IMR-90 (cell line): ENCODE measurements around the gene HEY2. TPM values are rescaled to one million over a fixed set of nuclear protein-coding genes. Genes with fewer than 3 reads are reported as not detected.

Experiments
- ATAC-seq: fragments of 200-7000 bp; cut with Tn5 transposase; 2 replicates; pipeline ENCODE4 v1.9.1; 2020; ENCODE audit warnings: low read depth, mild to moderate bottlenecking, moderate library complexity
- BruUV-seq: library from RNA; stranded (reverse); fragments of 400-500 nt; replicated peaks from 2 replicates; lab custom pipeline; 2021; lab: Mats Ljungman, UMichigan
- CTCF ChIA-PET: fragments of 300-600 bp; formaldehyde crosslinking; extraction: SDS; loops from one replicate; lab custom pipeline; 2021; ENCODE audit warnings: antibody characterized with exemption; lab: Yijun Ruan, JAX
- POLR2A ChIA-PET: fragments of 300-600 bp; sonication (Branson Sonifier 250); formaldehyde crosslinking; loops from one replicate; lab custom pipeline; 2022; ENCODE audit warnings: antibody characterized with exemption; ENCODE audit not compliant: unreplicated experiment; lab: Charles Lee
- DNase-seq: peaks from one replicate; pipeline ENCODE4 v3.0.0; 2013
- H2AFZ ChIP-seq: replicated peaks from 2 replicates; pipeline ENCODE3; 2013; ENCODE audit warnings: low read length, mild to moderate bottlenecking; ENCODE audit not compliant: poor library complexity
- H2AK5ac ChIP-seq: 2 replicates; pipeline ENCODE4 v1.6.1; 2013; ENCODE audit warnings: low read depth, low read length, inconsistent platforms
- H2AK9ac ChIP-seq: replicated peaks from 2 replicates; pipeline ENCODE3; 2013; ENCODE audit warnings: mild to moderate bottlenecking, low read depth, low read length, moderate library complexity; ENCODE audit not compliant: poor library complexity
- H2BK120ac ChIP-seq: 2 replicates; pipeline ENCODE4 v1.6.1; 2013; ENCODE audit warnings: low read depth, low read length, inconsistent platforms
- H2BK15ac ChIP-seq: 3 replicates; pipeline ENCODE4 v1.6.1; 2013; ENCODE audit warnings: low read depth, low read length, inconsistent platforms
- H2BK20ac ChIP-seq: 2 replicates; pipeline ENCODE4 v1.6.1; 2013; ENCODE audit warnings: low read depth, mild to moderate bottlenecking, inconsistent platforms, low read length, moderate library complexity
- H2BK5ac ChIP-seq: 2 replicates; pipeline ENCODE4 v1.6.1; 2013; ENCODE audit warnings: mild to moderate bottlenecking, low read depth, low read length, inconsistent platforms; ENCODE audit not compliant: poor library complexity, severe bottlenecking
- H3K14ac ChIP-seq: replicated peaks from 2 replicates; pipeline ENCODE4 v1.6.1; 2013; ENCODE audit warnings: low read depth, low read length, inconsistent platforms
- H3K18ac ChIP-seq: 2 replicates; pipeline ENCODE4 v1.6.1; 2013; ENCODE audit warnings: low read depth, low read length, control low read depth
- H3K23ac ChIP-seq: 2 replicates; pipeline ENCODE4 v1.6.1; 2013; ENCODE audit warnings: low read depth, low read length, inconsistent platforms
- H3K27ac ChIP-seq: 2 replicates; pipeline ENCODE4 v1.5.1; 2013; ENCODE audit warnings: mild to moderate bottlenecking, control low read depth, low read length; ENCODE audit not compliant: insufficient read depth
- H3K27me3 ChIP-seq: 2 replicates; pipeline ENCODE4 v1.6.1; 2013; ENCODE audit warnings: low read length; ENCODE audit not compliant: control insufficient read depth, insufficient read depth
- H3K36me3 ChIP-seq: 2 replicates; pipeline ENCODE4 v1.6.1; 2013; ENCODE audit warnings: low read length, mixed read lengths; ENCODE audit not compliant: control insufficient read depth, insufficient read depth
- H3K4ac ChIP-seq: 2 replicates; pipeline ENCODE4 v1.6.1; 2013; ENCODE audit warnings: low read depth, low read length, inconsistent platforms
- H3K4me1 ChIP-seq: 2 replicates; pipeline ENCODE4 v1.6.1; 2013; ENCODE audit warnings: low read length, mixed read lengths; ENCODE audit not compliant: control insufficient read depth, insufficient read depth
- H3K4me2 ChIP-seq: 2 replicates; pipeline ENCODE4 v1.6.1; 2013; ENCODE audit warnings: low read depth, mild to moderate bottlenecking, control low read depth, low read length, moderate library complexity
- H3K4me3 ChIP-seq: 2 replicates; pipeline ENCODE4 v1.5.1; 2013; ENCODE audit warnings: low read depth, mild to moderate bottlenecking, control low read depth, low read length, moderate library complexity; ENCODE audit not compliant: insufficient read depth
- H3K56ac ChIP-seq: 2 replicates; pipeline ENCODE4 v1.6.1; 2013; ENCODE audit warnings: low read length, inconsistent platforms; ENCODE audit not compliant: insufficient read depth; ENCODE audit errors: extremely low read depth
- H3K79me1 ChIP-seq, 2 experiments: 2 replicates each; pipeline ENCODE4 v1.6.1; 2013; ENCODE audit warnings: low read length in 2 of 2, inconsistent platforms in 1 of 2, low read depth in 1 of 2
- H3K9ac ChIP-seq: 2 replicates; pipeline ENCODE4 v1.6.1; 2013; ENCODE audit warnings: low read depth, low read length, control low read depth
- H3K9me1 ChIP-seq: 2 replicates; pipeline ENCODE4 v1.6.1; 2013; ENCODE audit warnings: low read length, inconsistent platforms; ENCODE audit not compliant: insufficient read depth
- H3K9me3 ChIP-seq: 2 replicates; pipeline ENCODE4 v1.6.1; 2013; ENCODE audit warnings: low read length; ENCODE audit not compliant: control insufficient read depth, insufficient read depth
- H4K20me1 ChIP-seq: 2 replicates; pipeline ENCODE4 v1.6.1; 2013; ENCODE audit warnings: low read length, inconsistent platforms; ENCODE audit not compliant: insufficient read depth
- H4K5ac ChIP-seq: 2 replicates; pipeline ENCODE4 v1.6.1; 2013; ENCODE audit warnings: mild to moderate bottlenecking, low read depth, low read length, control low read depth
- H4K8ac ChIP-seq, 2 experiments: 2 replicates each; pipeline ENCODE4 v1.6.1; 2013; ENCODE audit warnings: low read depth in 2 of 2, low read length in 2 of 2, control low read depth in 1 of 2, inconsistent platforms in 1 of 2
- H4K91ac ChIP-seq: 2 replicates; pipeline ENCODE4 v1.6.1; 2013; ENCODE audit warnings: low read depth, low read length, inconsistent platforms; ENCODE audit not compliant: insufficient read depth
- BHLHE40 ChIP-seq: fragments of 150-350 bp; IDR thresholded peaks from 2 replicates; pipeline ENCODE4 v1.6.1; 2016; ENCODE audit warnings: mild to moderate bottlenecking, low read depth, low read length
- MAFK ChIP-seq: IDR thresholded peaks from 2 replicates; pipeline ENCODE4 v1.6.1; 2012; ENCODE audit warnings: low read depth, low read length, improper control_type of control experiment
- MAZ ChIP-seq: IDR thresholded peaks from 2 replicates; pipeline ENCODE4 v1.6.1; 2012; ENCODE audit warnings: low read depth, mild to moderate bottlenecking, low read length, improper control_type of control experiment, moderate library complexity, borderline replicate concordance
- POLR2A ChIP-seq: IDR thresholded peaks from 2 replicates; pipeline ENCODE4 v1.6.1; 2012; ENCODE audit warnings: mild to moderate bottlenecking, low read depth, low read length
- WGBS, 2 experiments: methylation state at CpG; one replicate each; pipeline versions ENCODE4 v1.1.5 to v1.1.7; 2013; ENCODE audit warnings: missing lambda C conversion rate in 2 of 2; ENCODE audit not compliant: insufficient read length in 1 of 2; ENCODE audit errors: extremely low coverage in 2 of 2; 5-methylcytosine and 5-hydroxymethylcytosine counted together
- dilution Hi-C: fragments of 300-500 bp; cut with HindIII; formaldehyde crosslinking; loops from one replicate; pipeline ENCODE4 v1.14.3; 2018; ENCODE audit warnings: low sequenced_read_pairs; ENCODE audit not compliant: unreplicated experiment
- in situ Hi-C: fragments of 300-500 bp; cut with MboI; formaldehyde crosslinking; loops from 3 replicates; pipeline ENCODE4 v1.14.3; 2019; ENCODE audit warnings: low sequenced_read_pairs, inconsistent platforms, mixed read lengths
- intact Hi-C: fragments of 100-400 bp; cut with micrococcal nuclease; formaldehyde crosslinking; loops from 2 replicates; pipeline ENCODE4 v1.10.0; 2022
- polyA plus RNA-seq, 3 experiments: library from polyadenylated mRNA; depleted of rRNA; stranded (reverse); fragments of >200 nt; gene quantifications; 2 replicates each; pipeline ENCODE4 v1.2.3, GENCODE V29; 2012; ENCODE audit warnings: low replicate concordance in 1 of 3
- total RNA-seq: library from RNA; depleted of rRNA; stranded (reverse); fragments of >200 nt; gene quantifications from 2 replicates; pipeline ENCODE4 v1.2.3, GENCODE V29; 2012
- TF ChIP-seq, protein P1 (sequence below): fragments of 150-350 bp; IDR thresholded peaks from 2 replicates; pipeline ENCODE4 v1.6.1; 2016; ENCODE audit warnings: low read depth, mild to moderate bottlenecking, low read length, moderate library complexity, borderline replicate concordance

HEY2 gene
- total and polyA plus RNA-seq, 2 of the 4 experiments (the other 2 are of a cell fraction), result not detected

DNA sequence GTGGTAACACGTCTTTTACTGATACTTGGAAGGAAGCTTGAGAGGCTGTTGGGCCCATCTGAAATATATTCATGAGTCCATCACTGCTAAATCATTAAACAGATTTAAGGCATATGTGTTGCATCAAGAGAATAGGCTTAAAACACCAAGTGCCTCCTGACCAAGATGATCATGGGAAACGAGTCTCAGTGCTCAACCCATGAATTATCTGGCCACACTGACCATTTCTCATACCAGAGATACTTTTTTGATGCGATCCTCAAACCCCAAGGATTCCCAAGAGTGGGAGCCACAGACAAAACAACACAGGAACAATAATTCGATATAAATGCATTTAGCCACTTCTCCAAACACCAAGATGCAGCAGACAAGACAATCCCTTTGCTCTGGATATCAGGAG lies 17.2 kb downstream of the HEY2 start:
- H3K9me1 ChIP-seq, result no peaks in the 10 kb centered on the region
- H3K4me1 ChIP-seq, result no peaks in the 10 kb centered on the region
- BruUV-seq, result no TSS peak
- H2AFZ ChIP-seq, result no peak overlapping the region
- H4K91ac ChIP-seq, result no peak overlapping the region
- ATAC-seq (no peak), DNase-seq (no peak)
- CTCF ChIA-PET, result no interaction called here
- peaks cover 17% of the 10 kb centered on the region for H3K27me3 ChIP-seq
- no peak overlapping the region for H2BK15ac ChIP-seq
- H3K4me3 ChIP-seq, result no peak overlapping the region
- POLR2A ChIA-PET, result no interaction called here
- no peak overlapping the region for H2BK20ac ChIP-seq
- no peak overlapping the region for H2BK120ac ChIP-seq
- H3K14ac ChIP-seq, result no peak overlapping the region
- H3K4me2 ChIP-seq, result no peak overlapping the region
- no peaks in the 10 kb centered on the region for H3K36me3 ChIP-seq
- H4K5ac ChIP-seq, result no peak overlapping the region
- no peak overlapping the region for H4K8ac ChIP-seq
- H3K9me3 ChIP-seq, result no peaks in the 10 kb centered on the region
- no peak overlapping the region for H3K9ac ChIP-seq
- H4K20me1 ChIP-seq, result no peaks in the 10 kb centered on the region
- H3K18ac ChIP-seq, result no peak overlapping the region
- H3K27ac ChIP-seq, result no peak overlapping the region
- H3K79me1 ChIP-seq, result no peaks in the 10 kb centered on the region
- WGBS, 2 experiments, result no CpG with 5 or more reads among the region's 4 CpGs
- no peak overlapping the region for H3K4ac ChIP-seq
- no peak overlapping the region for H3K56ac ChIP-seq
- in situ Hi-C loops, result loop anchor here (5.0 to 25.0 kb wide), 3 partner anchors 454 to 894 kb away; partner anchors contain the start of gene TPD52L1
- intact Hi-C loops, result loop anchor here (5.0 kb wide), 2 partner anchors 609 to 899 kb away; no protein-coding TSS in a partner anchor
- dilution Hi-C loops, result no loop called here
- no peak overlapping the region for H3K23ac ChIP-seq
- no peak overlapping the region for H2AK5ac ChIP-seq
- TF ChIP-seq, protein P1, sequence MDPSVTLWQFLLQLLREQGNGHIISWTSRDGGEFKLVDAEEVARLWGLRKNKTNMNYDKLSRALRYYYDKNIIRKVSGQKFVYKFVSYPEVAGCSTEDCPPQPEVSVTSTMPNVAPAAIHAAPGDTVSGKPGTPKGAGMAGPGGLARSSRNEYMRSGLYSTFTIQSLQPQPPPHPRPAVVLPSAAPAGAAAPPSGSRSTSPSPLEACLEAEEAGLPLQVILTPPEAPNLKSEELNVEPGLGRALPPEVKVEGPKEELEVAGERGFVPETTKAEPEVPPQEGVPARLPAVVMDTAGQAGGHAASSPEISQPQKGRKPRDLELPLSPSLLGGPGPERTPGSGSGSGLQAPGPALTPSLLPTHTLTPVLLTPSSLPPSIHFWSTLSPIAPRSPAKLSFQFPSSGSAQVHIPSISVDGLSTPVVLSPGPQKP, result no peak
- TF ChIP-seq BHLHE40, result no peak
- TF ChIP-seq MAZ, result no peak
- no peak for TF ChIP-seq MAFK
- no peak for TF ChIP-seq POLR2A
- no peak overlapping the region for H2AK9ac ChIP-seq
- no peak overlapping the region for H2BK5ac ChIP-seq
